Fibroblast of lung (primary cell): ENCODE results near the gene COL26A1. TPM values are rescaled to one million over a fixed set of nuclear protein-coding genes. Genes with fewer than 3 reads are reported as not detected.

ENCODE experiments used
- DNase-seq, 2 donors: peaks; one replicate each; pipeline versions ENCODE4 v3.0.0 to v3.0.0-alpha.2; 2010; ENCODE audit warnings: low read depth in 2 of 2
- H2AFZ ChIP-seq: 2 replicates; pipeline ENCODE4 v1.5.1; 2012; ENCODE audit warnings: low read length, control low read depth, inconsistent platforms
- H3K27ac ChIP-seq: 2 replicates; pipeline ENCODE4 v1.5.1; 2011; ENCODE audit warnings: low read length, control low read depth; ENCODE audit not compliant: insufficient read depth
- H3K27me3 ChIP-seq: 2 replicates; pipeline ENCODE4 v1.5.1; 2011; ENCODE audit warnings: mild to moderate bottlenecking, low read length; ENCODE audit not compliant: control insufficient read depth, insufficient read depth
- H3K36me3 ChIP-seq: 2 replicates; pipeline ENCODE4 v1.5.1; 2011; ENCODE audit warnings: low read length; ENCODE audit not compliant: control insufficient read depth, insufficient read depth
- H3K4me1 ChIP-seq: 2 replicates; pipeline ENCODE4 v1.5.1; 2011; ENCODE audit warnings: low read length; ENCODE audit not compliant: control insufficient read depth, insufficient read depth; ENCODE audit errors: extremely low read depth
- H3K4me2 ChIP-seq: 2 replicates; pipeline ENCODE4 v1.5.1; 2011; ENCODE audit warnings: low read length, control low read depth; ENCODE audit not compliant: insufficient read depth; ENCODE audit errors: extremely low read depth
- H3K4me3 ChIP-seq, 4 experiments: fragments of 200-600 bp in 1 of 4; sonication (generic) in 1 of 4; replicated peaks in 1 of 4; 2 replicates each; pipeline ENCODE4 v1.5.1; 2011 to 2016; ENCODE audit warnings: low read length in 4 of 4, low read depth in 3 of 4, mild to moderate bottlenecking in 3 of 4, control low read depth in 2 of 4, inconsistent platforms in 1 of 4, mixed read lengths in 1 of 4; ENCODE audit not compliant: insufficient read depth in 1 of 4; ENCODE audit errors: control extremely low read depth in 1 of 4
- H3K79me2 ChIP-seq: 2 replicates; pipeline ENCODE4 v1.5.1; 2012; ENCODE audit warnings: mild to moderate bottlenecking, low read length, inconsistent platforms; ENCODE audit not compliant: control insufficient read depth, insufficient read depth
- H3K9ac ChIP-seq: 2 replicates; pipeline ENCODE4 v1.5.1; 2011; ENCODE audit warnings: mild to moderate bottlenecking, low read length, control low read depth; ENCODE audit not compliant: insufficient read depth
- H3K9me3 ChIP-seq: 2 replicates; pipeline ENCODE4 v1.5.1; 2012; ENCODE audit warnings: low read depth, low read length; ENCODE audit not compliant: control insufficient read depth, insufficient read depth
- H4K20me1 ChIP-seq: 2 replicates; pipeline ENCODE4 v1.5.1; 2011; ENCODE audit warnings: low read length; ENCODE audit not compliant: control insufficient read depth, insufficient read depth; ENCODE audit errors: extremely low read depth
- CTCF ChIP-seq, 2 donors: IDR thresholded peaks in 1 of 2; conservative IDR thresholded peaks in 1 of 2; 1 replicate in 1 of 2; 2 replicates in 1 of 2; pipeline ENCODE4 v1.5.1; 2011 to 2012; ENCODE audit warnings: low read length in 2 of 2, control low read depth in 1 of 2, inconsistent platforms in 1 of 2, low read depth in 1 of 2, mild to moderate bottlenecking in 1 of 2
- EZH2 ChIP-seq: IDR thresholded peaks from 2 replicates; pipeline ENCODE4 v1.5.1; 2012; ENCODE audit warnings: low read length, control low read depth, mild to moderate bottlenecking; ENCODE audit errors: missing control alignments
- polyA plus RNA-seq, 2 donors: library from polyadenylated mRNA; depleted of rRNA in 1 of 2; stranded (reverse) in 1 of 2; unstranded in 1 of 2; fragments of >200 nt; gene quantifications; 2 replicates each; pipeline ENCODE4 v1.2.1, GENCODE V29; 2011 to 2012; ENCODE audit warnings: missing spikeins in 1 of 2
- total RNA-seq: library from RNA; depleted of rRNA; stranded (reverse); fragments of >200 nt; gene quantifications from 2 replicates; pipeline ENCODE4 v1.2.1, GENCODE V29; 2014

COL26A1 gene
- total and polyA plus RNA-seq, 2 donors (not counting 1 experiment from before 2014, with no cell fraction given) = 0.06 TPM; not detected in 1

GRCh38 chr7:101595766-101596537 is 233.3 kb downstream of the COL26A1 start:
- Histone ChIP-seq H3K4me1 (no peaks in the 10 kb centered on the region), H4K20me1 (no peaks in the 10 kb centered on the region), H3K79me2 (no peaks in the 10 kb centered on the region), H3K36me3 (no peaks in the 10 kb centered on the region), H3K4me3 (no peak overlapping the region), H3K27ac (no peak overlapping the region), H3K27me3 (peaks cover 3% of the 10 kb centered on the region), H2AFZ (no peak overlapping the region), H3K9ac (no peak overlapping the region), H3K4me2 (no peak overlapping the region), H3K9me3 (no peaks in the 10 kb centered on the region)
- TF ChIP-seq CTCF (conservative IDR thresholded peaks at IDR 0.05 in 1 of 2, IDR thresholded peaks at IDR 0.05 in 1 of 2; ENCODE audit: low read depth in 1 of 2, low read length in 2 of 2) = no peak
- TF ChIP-seq EZH2 = no peak
- no peak for DNase-seq

- H4K20me1 ChIP-seq = no peaks in the 10 kb centered on the region
- no peak for TF ChIP-seq CTCF (conservative IDR thresholded peaks at IDR 0.05 in 1 of 2, IDR thresholded peaks at IDR 0.05 in 1 of 2; ENCODE audit: low read depth in 1 of 2, low read length in 2 of 2)
- TF ChIP-seq EZH2 = no peak
- H3K27me3 ChIP-seq = peaks cover 3% of the 10 kb centered on the region
- no peak overlapping the region for H3K4me2 ChIP-seq
- H3K9ac ChIP-seq = no peak overlapping the region
- DNase-seq = no peak
- H3K27ac ChIP-seq = no peak overlapping the region
- no peak overlapping the region for H3K4me3 ChIP-seq
- H3K9me3 ChIP-seq = no peaks in the 10 kb centered on the region
- H3K4me1 ChIP-seq = no peaks in the 10 kb centered on the region
- H3K36me3 ChIP-seq = no peaks in the 10 kb centered on the region
- H3K79me2 ChIP-seq = no peaks in the 10 kb centered on the region
- no peak overlapping the region for H2AFZ ChIP-seq
Measured at GRCh38 chr7:101596898-101597297, 234.2 kb downstream of the COL26A1 start.

- H4K20me1 ChIP-seq = no peaks in the 10 kb centered on the region
- no peak for TF ChIP-seq CTCF (conservative IDR thresholded peaks at IDR 0.05 in 1 of 2, IDR thresholded peaks at IDR 0.05 in 1 of 2; ENCODE audit: low read depth in 1 of 2, low read length in 2 of 2)
- TF ChIP-seq EZH2 = no peak
- no peak overlapping the region for H2AFZ ChIP-seq
- no peak overlapping the region for H3K4me2 ChIP-seq
- no peak overlapping the region for H3K4me3 ChIP-seq
- peaks cover 3% of the 10 kb centered on the region for H3K27me3 ChIP-seq
- no peaks in the 10 kb centered on the region for H3K9me3 ChIP-seq
- H3K36me3 ChIP-seq = no peaks in the 10 kb centered on the region
- DNase-seq = no peak
- H3K27ac ChIP-seq = no peak overlapping the region
- H3K4me1 ChIP-seq = no peaks in the 10 kb centered on the region
- no peak overlapping the region for H3K9ac ChIP-seq
- H3K79me2 ChIP-seq = no peaks in the 10 kb centered on the region
Measured at GRCh38 chr7:101597941-101598340, 235.3 kb downstream of the COL26A1 start.
